ENCODE data around the gene SLC25A41. TPM values are rescaled to one million over a fixed set of nuclear protein-coding genes. Genes with fewer than 3 reads are reported as not detected.

Gene SLC25A41
- total RNA-seq, 4 donors from 2014 or later: not detected

DNA sequence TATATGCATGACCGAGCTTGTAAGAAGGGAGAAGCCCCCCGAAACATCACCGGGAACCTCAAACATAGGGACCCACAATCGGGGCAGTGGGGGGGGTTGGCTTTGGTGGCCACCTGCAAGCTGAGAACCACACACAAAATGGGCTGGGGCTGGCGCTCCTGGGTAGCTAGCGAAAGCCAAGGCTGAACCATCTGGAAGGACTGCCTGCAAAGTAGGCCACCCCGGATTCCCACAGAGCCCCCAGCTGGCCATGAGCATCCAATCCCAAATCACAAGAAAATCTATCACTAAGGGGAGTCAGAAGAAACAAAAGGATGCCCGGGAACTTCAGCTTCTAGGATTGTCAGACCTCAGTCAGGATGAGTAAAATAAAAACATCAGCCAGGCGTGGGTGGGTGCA is 55.1 kb downstream of the SLC25A41 start:
- no peak for DNase-seq (ENCODE audit: low spot score)
- TF ChIP-seq, protein P1, sequence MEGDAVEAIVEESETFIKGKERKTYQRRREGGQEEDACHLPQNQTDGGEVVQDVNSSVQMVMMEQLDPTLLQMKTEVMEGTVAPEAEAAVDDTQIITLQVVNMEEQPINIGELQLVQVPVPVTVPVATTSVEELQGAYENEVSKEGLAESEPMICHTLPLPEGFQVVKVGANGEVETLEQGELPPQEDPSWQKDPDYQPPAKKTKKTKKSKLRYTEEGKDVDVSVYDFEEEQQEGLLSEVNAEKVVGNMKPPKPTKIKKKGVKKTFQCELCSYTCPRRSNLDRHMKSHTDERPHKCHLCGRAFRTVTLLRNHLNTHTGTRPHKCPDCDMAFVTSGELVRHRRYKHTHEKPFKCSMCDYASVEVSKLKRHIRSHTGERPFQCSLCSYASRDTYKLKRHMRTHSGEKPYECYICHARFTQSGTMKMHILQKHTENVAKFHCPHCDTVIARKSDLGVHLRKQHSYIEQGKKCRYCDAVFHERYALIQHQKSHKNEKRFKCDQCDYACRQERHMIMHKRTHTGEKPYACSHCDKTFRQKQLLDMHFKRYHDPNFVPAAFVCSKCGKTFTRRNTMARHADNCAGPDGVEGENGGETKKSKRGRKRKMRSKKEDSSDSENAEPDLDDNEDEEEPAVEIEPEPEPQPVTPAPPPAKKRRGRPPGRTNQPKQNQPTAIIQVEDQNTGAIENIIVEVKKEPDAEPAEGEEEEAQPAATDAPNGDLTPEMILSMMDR (IDR thresholded peaks at IDR 0.05): no peak
- no peak for ATAC-seq (ENCODE audit: low FRiP score)

DNA sequence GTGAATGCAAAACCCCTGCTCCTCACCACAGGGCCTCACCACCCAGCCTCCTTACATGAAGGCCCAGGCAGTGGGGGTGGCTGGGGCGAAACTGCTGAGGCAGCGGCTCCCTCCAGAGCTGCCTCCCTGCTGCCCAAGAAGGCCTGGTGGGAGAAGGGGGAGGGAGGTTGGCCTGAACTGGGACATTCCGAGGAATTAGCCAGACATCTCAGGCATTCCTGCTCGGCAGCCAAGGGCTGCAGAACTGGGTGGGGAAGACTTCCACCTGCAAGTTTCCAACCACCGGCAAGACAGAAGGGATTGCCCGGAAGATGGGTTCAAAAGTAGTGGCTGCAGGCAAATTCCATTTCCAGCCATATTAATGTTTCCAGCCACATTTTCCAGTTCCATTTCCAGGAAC is 55.5 kb downstream of the SLC25A41 start:
- ATAC-seq (ENCODE audit: low FRiP score) (no peak), DNase-seq (ENCODE audit: low spot score) (no peak)
- TF ChIP-seq, protein P1 (IDR thresholded peaks at IDR 0.05): no peak

DNA sequence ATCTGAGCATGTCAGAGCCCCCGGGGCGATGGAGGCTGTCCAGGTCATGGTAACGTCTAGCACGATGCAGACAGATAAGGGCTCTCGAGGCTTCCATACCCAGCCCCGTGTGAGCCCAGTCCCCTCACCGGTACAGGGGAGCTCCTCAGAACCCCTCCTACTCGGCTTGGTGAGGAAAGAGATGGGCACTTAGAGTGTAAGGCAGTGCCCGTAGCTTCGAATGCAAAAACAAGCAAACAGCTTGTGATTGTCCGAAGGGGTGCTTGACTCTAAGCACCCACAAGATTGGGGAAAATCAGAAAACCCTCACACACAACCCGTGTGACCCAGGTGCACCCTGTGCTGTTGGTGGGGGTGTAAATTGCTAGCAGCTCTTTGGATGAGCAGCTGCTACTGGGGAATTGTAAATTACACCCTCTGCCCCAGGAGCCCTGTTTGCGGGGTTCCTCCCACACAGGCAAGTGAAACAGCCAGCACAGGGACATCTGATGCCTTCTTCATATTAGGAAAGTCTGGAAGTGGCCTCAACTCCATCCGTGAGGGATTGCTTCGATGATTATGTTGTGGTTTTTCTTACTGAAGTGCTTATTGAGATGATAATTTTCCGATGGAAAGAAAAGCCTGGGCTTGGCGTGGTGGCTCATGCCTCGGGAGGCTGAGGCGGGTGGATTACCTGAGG is 56.9 kb downstream of the SLC25A41 start:
- TF ChIP-seq, protein P1 (IDR thresholded peaks at IDR 0.05): no peak
- DNase-seq (ENCODE audit: low spot score) (no peak), ATAC-seq (ENCODE audit: low FRiP score) (no peak)

Small RNA genes lying within 50 kb of the gene (small RNA-seq; reads per million reads assigned to genes)
- gene MIR6790 (not detected), gene MIR6885 (not detected)

Other genes with a start within 250 kb of the SLC25A41 start
- gene MLLT1, start 153.8 kb downstream of the SLC25A41 start, total RNA-seq: 10 to 100 TPM; 14.1 to 23.3 (median 18.1) TPM
- gene ACER1, start 100.2 kb downstream of the SLC25A41 start, total RNA-seq: not detected
- 100 to 1,000 TPM in 1 of 4 donors, 10 to 100 TPM in 3; 58.4 to 119 (median 58.5) TPM for gene CLPP, start 72.2 kb downstream of the SLC25A41 start, total RNA-seq
- gene ALKBH7, start 61.0 kb downstream of the SLC25A41 start, total RNA-seq: 10 to 100 TPM; 39.3 to 49.2 (median 43.4) TPM
- 1 to 10 TPM in 1 of 4 donors, under 1 TPM in 3; 0.47 to 1.0 (median 0.65) TPM for gene PSPN, start 57.8 kb downstream of the SLC25A41 start, total RNA-seq
- 10 to 100 TPM; 28.5 to 50.3 (median 38.6) TPM for gene GTF2F1, start 40.6 kb downstream of the SLC25A41 start, total RNA-seq
- gene KHSRP, start 9.0 kb downstream of the SLC25A41 start, total RNA-seq: 100 to 1,000 TPM in 1 of 4 donors, 10 to 100 TPM in 3; 67.4 to 125 (median 78.3) TPM
- gene SLC25A23, start 26.0 kb upstream of the SLC25A41 start, total RNA-seq: 10 to 100 TPM; 24.6 to 28.7 (median 26.3) TPM
- gene CRB3, start 30.5 kb upstream of the SLC25A41 start, total RNA-seq: 1 to 10 TPM in 2 of 4 donors, under 1 TPM in 1, not detected in 1; 0.82 to 6.2 (median 1.1) TPM
- gene DENND1C, start 48.0 kb upstream of the SLC25A41 start, total RNA-seq: 1 to 10 TPM; 1.0 to 7.6 (median 4.6) TPM
- gene TUBB4A, start 68.5 kb upstream of the SLC25A41 start, total RNA-seq: 1 to 10 TPM in 3 of 4 donors, not detected in 1; 2.2 to 2.8 (median 2.2) TPM
- 1 to 10 TPM in 3 of 4 donors, under 1 TPM in 1; 0.94 to 4.2 (median 1.4) TPM for gene TNFSF9, start 97.3 kb upstream of the SLC25A41 start, total RNA-seq
- gene CD70, start 157.4 kb upstream of the SLC25A41 start, total RNA-seq: not detected
- gene TNFSF14, start 236.4 kb upstream of the SLC25A41 start, total RNA-seq: 10 to 100 TPM in 2 of 4 donors, 1 to 10 TPM in 2; 3.6 to 66.5 (median 26.3) TPM